Hippocampal formation (tissue), 2 donors: ENCODE measurements around the gene HTR7.

Source experiments
- DNase-seq, 2 donors: peaks; one replicate each; lab custom pipeline; 2025; lab: John Stamatoyannopoulos, UW

Gene HTR7

GRCh38 chr10:90804354-90804753, 53.5 kb downstream of the HTR7 start:
- DNase-seq = no peak

GRCh38 chr10:90801608-90802007, 56.2 kb downstream of the HTR7 start:
- no peak for DNase-seq

GRCh38 chr10:90800232-90800796, 57.5 kb downstream of the HTR7 start:
- no peak for DNase-seq

- no peak for DNase-seq
Measured at GRCh38 chr10:90799172-90799571, 58.7 kb downstream of the HTR7 start.

GRCh38 chr10:90798482-90798881, 59.4 kb downstream of the HTR7 start:
- no peak for DNase-seq

- DNase-seq = no peak
Measured at GRCh38 chr10:90790422-90790821, 67.4 kb downstream of the HTR7 start.

GRCh38 chr10:90788968-90789367, 68.9 kb downstream of the HTR7 start:
- DNase-seq = no peak

- DNase-seq = no peak
Measured at GRCh38 chr10:90788199-90788491, 69.7 kb downstream of the HTR7 start.

- DNase-seq = peak; percentile 2 to 12
Measured at GRCh38 chr10:90787393-90788198, 70.2 kb downstream of the HTR7 start.

GRCh38 chr10:90785782-90786181, 72.1 kb downstream of the HTR7 start:
- no peak for DNase-seq

GRCh38 chr10:90784771-90785170, 73.1 kb downstream of the HTR7 start:
- no peak for DNase-seq

- DNase-seq = no peak
Measured at GRCh38 chr10:90780488-90780887, 77.4 kb downstream of the HTR7 start.

GRCh38 chr10:90779548-90779947, 78.3 kb downstream of the HTR7 start:
- DNase-seq = no peak

- DNase-seq = peak; percentile 6 to 8
Measured at GRCh38 chr10:90777621-90778020, 80.2 kb downstream of the HTR7 start.

- DNase-seq = peak in 1 of 2 donors; percentile 5
Measured at GRCh38 chr10:90775351-90776028, 82.3 kb downstream of the HTR7 start.

- no peak for DNase-seq
Measured at GRCh38 chr10:90769946-90770841, 87.6 kb downstream of the HTR7 start.

- no peak for DNase-seq
Measured at GRCh38 chr10:90751107-90751997, 106.5 kb downstream of the HTR7 start.

GRCh38 chr10:90746829-90747228, 111.0 kb downstream of the HTR7 start:
- DNase-seq = no peak

- no peak for DNase-seq
Measured at GRCh38 chr10:90745565-90745964, 112.3 kb downstream of the HTR7 start.

- no peak for DNase-seq
Measured at GRCh38 chr10:90743291-90743690, 114.5 kb downstream of the HTR7 start.

GRCh38 chr10:90741926-90742565, 115.8 kb downstream of the HTR7 start:
- peak in 1 of 2 donors; percentile 6 for DNase-seq
